Measurements from ENCODE around the gene WDR45B. TPM values are rescaled to one million over a fixed set of nuclear protein-coding genes. Genes with fewer than 3 reads are reported as not detected.

The WDR45B gene
- total and polyA plus RNA-seq, 2 experiments from 2014 or later, result 82.6 to 112 TPM

DNA sequence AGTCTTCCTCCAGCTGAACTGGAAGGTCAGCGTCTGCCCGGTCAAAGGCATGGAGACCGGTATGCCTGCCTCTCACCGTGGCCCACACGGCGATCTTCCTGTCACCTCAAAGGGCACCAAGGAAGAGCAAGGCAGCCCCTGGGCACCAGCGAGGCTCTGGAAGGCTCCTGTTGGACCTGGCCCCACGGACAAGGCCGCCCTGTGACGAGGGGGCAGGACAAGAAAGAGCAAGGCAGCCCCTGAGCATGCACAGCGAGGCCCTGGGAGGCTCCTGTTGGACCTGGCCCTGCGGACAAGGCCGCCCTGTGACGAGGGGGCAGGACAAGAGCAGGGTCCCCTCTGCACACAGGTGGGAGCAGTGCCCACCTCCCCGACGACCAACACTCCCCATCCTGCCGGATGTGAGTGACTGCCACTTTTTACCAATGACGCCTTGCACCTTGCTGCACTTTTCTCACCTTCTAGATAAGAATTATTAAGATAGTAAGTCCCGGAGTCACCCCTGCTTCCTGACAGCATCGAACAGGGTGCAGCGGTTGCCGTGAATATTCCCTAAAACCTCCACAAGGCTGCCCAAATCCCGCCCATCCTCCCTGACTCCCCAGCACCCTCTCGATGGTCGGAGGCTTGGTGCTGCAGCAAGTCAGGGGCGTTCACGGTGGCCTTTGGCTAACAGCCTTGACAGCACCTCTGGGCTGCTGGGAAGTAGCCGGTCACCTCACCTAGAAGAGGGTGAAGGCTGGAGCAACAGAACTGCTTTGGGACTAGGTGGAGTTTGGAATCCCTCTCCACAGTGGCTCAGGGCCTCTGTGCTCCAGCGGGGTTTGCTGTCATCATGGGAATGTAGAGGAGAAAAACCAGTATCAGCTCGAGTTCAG is 5.6 kb upstream of the WDR45B start:
- TF ChIP-seq, protein P1, sequence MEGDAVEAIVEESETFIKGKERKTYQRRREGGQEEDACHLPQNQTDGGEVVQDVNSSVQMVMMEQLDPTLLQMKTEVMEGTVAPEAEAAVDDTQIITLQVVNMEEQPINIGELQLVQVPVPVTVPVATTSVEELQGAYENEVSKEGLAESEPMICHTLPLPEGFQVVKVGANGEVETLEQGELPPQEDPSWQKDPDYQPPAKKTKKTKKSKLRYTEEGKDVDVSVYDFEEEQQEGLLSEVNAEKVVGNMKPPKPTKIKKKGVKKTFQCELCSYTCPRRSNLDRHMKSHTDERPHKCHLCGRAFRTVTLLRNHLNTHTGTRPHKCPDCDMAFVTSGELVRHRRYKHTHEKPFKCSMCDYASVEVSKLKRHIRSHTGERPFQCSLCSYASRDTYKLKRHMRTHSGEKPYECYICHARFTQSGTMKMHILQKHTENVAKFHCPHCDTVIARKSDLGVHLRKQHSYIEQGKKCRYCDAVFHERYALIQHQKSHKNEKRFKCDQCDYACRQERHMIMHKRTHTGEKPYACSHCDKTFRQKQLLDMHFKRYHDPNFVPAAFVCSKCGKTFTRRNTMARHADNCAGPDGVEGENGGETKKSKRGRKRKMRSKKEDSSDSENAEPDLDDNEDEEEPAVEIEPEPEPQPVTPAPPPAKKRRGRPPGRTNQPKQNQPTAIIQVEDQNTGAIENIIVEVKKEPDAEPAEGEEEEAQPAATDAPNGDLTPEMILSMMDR (IDR thresholded peaks at IDR 0.05; ENCODE audit: poor library complexity), result no peak
- TF ChIP-seq EZH2 (IDR thresholded peaks at IDR 0.05; ENCODE audit: borderline replicate concordance) (no peak), EZH2phosphoT487 (IDR thresholded peaks at IDR 0.05; ENCODE audit: low read depth, severe bottlenecking, unreplicated experiment) (no peak)
- peaks cover 3% of the 10 kb centered on the region for H3K4me1 ChIP-seq (ENCODE audit: insufficient read depth)
- no peaks in the 10 kb centered on the region for H3K36me3 ChIP-seq (replicated peaks; ENCODE audit: insufficient read depth, low read depth)
- 92% methylated on average over 30 of the region's 30 CpGs for WGBS (ENCODE audit: low lambda C conversion rate, missing lambda C conversion rate)
- no peaks in the 10 kb centered on the region for H3K27me3 ChIP-seq
- peak overlapping the region; percentile 89 for H3K27ac ChIP-seq
- no peak overlapping the region for H2AFZ ChIP-seq
- H3K79me2 ChIP-seq, result no peaks in the 10 kb centered on the region
- no peaks in the 10 kb centered on the region for H3K9me3 ChIP-seq (ENCODE audit: low read depth)
- DNase-seq (ENCODE audit: low spot score), result no peak
- no peak overlapping the region for H3K4me2 ChIP-seq
- no peaks in the 10 kb centered on the region for H3K9me2 ChIP-seq (replicated peaks; ENCODE audit: insufficient read depth)
- no peak overlapping the region for H3K4me3 ChIP-seq
- H4K20me1 ChIP-seq (ENCODE audit: insufficient read depth, poor library complexity, severe bottlenecking), result no peaks in the 10 kb centered on the region

DNA sequence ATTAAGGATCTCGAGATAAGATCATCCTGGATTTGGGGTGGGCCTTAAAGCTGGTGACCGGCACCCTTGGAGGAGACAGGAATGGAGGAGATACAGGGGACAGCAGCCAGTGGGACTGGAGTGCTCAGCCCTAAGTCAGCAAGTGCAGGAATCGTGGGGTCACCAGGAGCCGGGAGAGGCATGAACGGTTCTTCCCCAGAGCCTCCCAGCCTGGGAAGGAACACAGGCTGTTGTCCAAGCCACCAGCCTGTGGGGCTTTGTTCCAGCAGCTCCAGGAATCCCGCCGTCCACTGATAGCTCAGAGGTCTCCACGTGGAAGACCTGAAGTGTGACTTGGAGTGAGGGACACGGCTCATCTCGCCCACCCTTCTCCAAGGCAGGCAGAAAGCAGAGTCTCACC is 2.5 kb upstream of the WDR45B start:
- Histone ChIP-seq H3K4me1 (ENCODE audit: insufficient read depth) (peaks cover 16% of the 10 kb centered on the region), H3K79me2 (peaks cover 22% of the 10 kb centered on the region), H3K36me3 (replicated peaks; ENCODE audit: insufficient read depth, low read depth) (no peaks in the 10 kb centered on the region), H2AFZ (no peak overlapping the region), H3K4me2 (no peak overlapping the region), H3K9me3 (ENCODE audit: low read depth) (no peaks in the 10 kb centered on the region), H3K4me3 (no peak overlapping the region), H3K27me3 (no peaks in the 10 kb centered on the region), H3K9me2 (replicated peaks; ENCODE audit: insufficient read depth) (no peaks in the 10 kb centered on the region), H3K27ac (no peak overlapping the region), H4K20me1 (ENCODE audit: insufficient read depth, poor library complexity, severe bottlenecking) (peaks cover 19% of the 10 kb centered on the region)
- TF ChIP-seq EZH2phosphoT487 (IDR thresholded peaks at IDR 0.05; ENCODE audit: low read depth, severe bottlenecking, unreplicated experiment) (no peak), EZH2 (IDR thresholded peaks at IDR 0.05; ENCODE audit: borderline replicate concordance) (no peak)
- TF ChIP-seq, protein P1 (IDR thresholded peaks at IDR 0.05; ENCODE audit: poor library complexity), result no peak
- 93% methylated on average over 10 of the region's 10 CpGs for WGBS (ENCODE audit: low lambda C conversion rate, missing lambda C conversion rate)
- DNase-seq (ENCODE audit: low spot score), result no peak

DNA sequence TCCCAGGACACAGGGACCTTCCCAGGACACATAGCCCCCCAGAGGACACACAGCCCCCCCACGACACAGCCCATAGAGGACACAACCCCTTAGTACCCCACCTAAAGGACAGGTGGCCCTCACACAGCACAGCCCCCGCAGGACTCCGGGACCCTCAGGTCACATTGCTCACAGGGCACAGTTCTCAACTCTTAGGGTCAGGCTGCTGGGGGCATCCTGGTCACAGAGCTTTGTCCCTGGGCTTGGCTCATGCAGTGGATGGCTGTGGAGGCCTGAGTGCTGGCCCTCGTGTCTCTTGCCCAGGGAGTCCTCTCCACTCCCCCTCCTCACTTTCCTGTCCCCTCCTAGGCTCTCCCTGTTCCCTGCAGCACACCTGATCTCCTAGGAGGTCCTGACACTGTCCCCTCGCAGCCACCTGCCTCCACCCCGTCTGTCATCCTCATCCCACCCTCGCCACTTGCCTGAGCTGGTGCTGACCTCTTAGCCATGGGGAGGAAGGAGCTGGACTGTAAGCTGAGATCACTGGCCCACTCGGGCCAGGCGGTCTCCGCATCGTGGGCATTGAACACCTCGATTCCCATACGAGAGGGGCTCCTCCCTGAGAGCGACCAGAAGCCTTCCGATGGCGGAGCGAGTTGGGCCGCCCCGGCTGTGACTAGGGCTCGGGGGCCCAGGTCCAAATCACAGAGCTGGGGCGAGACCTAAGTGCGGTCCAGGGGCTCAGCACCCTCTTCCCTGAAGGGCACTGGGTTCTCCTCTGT is 1.4 kb upstream of the WDR45B start:
- Histone ChIP-seq H4K20me1 (ENCODE audit: insufficient read depth, poor library complexity, severe bottlenecking) (peaks cover 30% of the 10 kb centered on the region), H3K36me3 (replicated peaks; ENCODE audit: insufficient read depth, low read depth) (no peaks in the 10 kb centered on the region), H3K4me3 (no peak overlapping the region), H3K27me3 (no peaks in the 10 kb centered on the region), H3K27ac (no peak overlapping the region), H3K79me2 (peaks cover 32% of the 10 kb centered on the region), H3K4me2 (no peak overlapping the region), H3K4me1 (ENCODE audit: insufficient read depth) (peaks cover 15% of the 10 kb centered on the region), H3K9me2 (replicated peaks; ENCODE audit: insufficient read depth) (no peaks in the 10 kb centered on the region), H3K9me3 (ENCODE audit: low read depth) (no peaks in the 10 kb centered on the region), H2AFZ (no peak overlapping the region)
- no peak for DNase-seq (ENCODE audit: low spot score)
- TF ChIP-seq EZH2phosphoT487 (IDR thresholded peaks at IDR 0.05; ENCODE audit: low read depth, severe bottlenecking, unreplicated experiment), result no peak
- TF ChIP-seq EZH2 (IDR thresholded peaks at IDR 0.05; ENCODE audit: borderline replicate concordance), result no peak
- TF ChIP-seq, protein P1 (IDR thresholded peaks at IDR 0.05; ENCODE audit: poor library complexity), result no peak
- 91% methylated on average over 22 of the region's 22 CpGs for WGBS (ENCODE audit: low lambda C conversion rate, missing lambda C conversion rate)

Data from hepatocyte (in vitro differentiated cells).